PFSK-1 (cell line): Measurements from ENCODE around the gene KASH5.

Source experiments
- FOXP2 ChIP-seq: optimal IDR thresholded peaks from 2 replicates; pipeline ENCODE3; 2011; ENCODE audit warnings: borderline replicate concordance, control low read depth, inconsistent platforms; ENCODE audit not compliant: insufficient read depth; ENCODE audit errors: extremely low read length, extremely low read depth
- POLR2AphosphoS5 ChIP-seq: IDR thresholded peaks from 2 replicates; pipeline ENCODE4 v1.6.1; 2012; ENCODE audit warnings: low read depth, mild to moderate bottlenecking, control low read depth, low read length, moderate library complexity
- TAF1 ChIP-seq: IDR thresholded peaks from 2 replicates; pipeline ENCODE4 v1.6.1; 2012; ENCODE audit warnings: low read length, control low read depth, borderline replicate concordance; ENCODE audit not compliant: insufficient read depth

- TF ChIP-seq TAF1: no peak
- no peak for TF ChIP-seq POLR2AphosphoS5
- TF ChIP-seq FOXP2: no peak
These were observed 2.9 kb downstream of the KASH5 start for GRCh38 chr19:49390929-49391359.
